ENCODE measurements around the gene OSBPL6. TPM values are rescaled to one million over a fixed set of nuclear protein-coding genes. Genes with fewer than 3 reads are reported as not detected.

OSBPL6 gene
- total and polyA plus RNA-seq, 2 of the 13 experiments (the other 11 are each of a cell fraction or from before 2014, with no cell fraction given): 0.03 to 0.11 TPM

DNA sequence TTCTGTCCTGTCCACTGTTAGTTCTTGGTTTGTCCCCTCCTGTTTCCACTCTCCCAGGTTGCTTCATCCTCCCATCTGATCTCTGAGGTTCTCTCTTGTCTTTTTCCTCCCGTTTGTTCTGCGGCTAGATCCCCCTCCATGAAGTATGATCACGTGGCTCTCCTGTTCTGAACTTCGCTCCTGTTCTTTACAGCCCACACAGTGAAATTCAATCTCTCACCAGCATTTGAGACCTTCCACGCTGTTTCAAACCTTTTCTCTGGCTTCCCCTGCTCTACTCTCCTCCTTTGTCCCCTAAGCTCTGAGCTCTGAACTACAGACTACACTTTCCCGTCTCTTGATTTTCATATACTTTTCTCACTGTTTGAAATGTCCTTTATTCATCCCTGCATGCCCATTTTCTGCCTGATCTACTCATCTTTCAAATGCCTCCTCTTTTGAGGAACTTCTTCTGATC lies 83.5 kb downstream of the OSBPL6 start (continued):
- TF ChIP-seq, protein P1, sequence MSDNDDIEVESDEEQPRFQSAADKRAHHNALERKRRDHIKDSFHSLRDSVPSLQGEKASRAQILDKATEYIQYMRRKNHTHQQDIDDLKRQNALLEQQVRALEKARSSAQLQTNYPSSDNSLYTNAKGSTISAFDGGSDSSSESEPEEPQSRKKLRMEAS (IDR thresholded peaks at IDR 0.05): peak; percentile 70
- peak; percentile 68 for TF ChIP-seq MIXL1 (CRISPR knock-in tag; IDR thresholded peaks at IDR 0.05)
- TF ChIP-seq ZMYM4 (CRISPR knock-in tag; IDR thresholded peaks at IDR 0.05): peak; percentile 89
- TF ChIP-seq ASH2L (IDR thresholded peaks at IDR 0.05; ENCODE audit: insufficient read length, low read depth, low read length): peak; percentile 46
- no peak for TF ChIP-seq ETV5 (CRISPR knock-in tag; IDR thresholded peaks at IDR 0.05; ENCODE audit: borderline replicate concordance)
- TF ChIP-seq, protein P2, sequence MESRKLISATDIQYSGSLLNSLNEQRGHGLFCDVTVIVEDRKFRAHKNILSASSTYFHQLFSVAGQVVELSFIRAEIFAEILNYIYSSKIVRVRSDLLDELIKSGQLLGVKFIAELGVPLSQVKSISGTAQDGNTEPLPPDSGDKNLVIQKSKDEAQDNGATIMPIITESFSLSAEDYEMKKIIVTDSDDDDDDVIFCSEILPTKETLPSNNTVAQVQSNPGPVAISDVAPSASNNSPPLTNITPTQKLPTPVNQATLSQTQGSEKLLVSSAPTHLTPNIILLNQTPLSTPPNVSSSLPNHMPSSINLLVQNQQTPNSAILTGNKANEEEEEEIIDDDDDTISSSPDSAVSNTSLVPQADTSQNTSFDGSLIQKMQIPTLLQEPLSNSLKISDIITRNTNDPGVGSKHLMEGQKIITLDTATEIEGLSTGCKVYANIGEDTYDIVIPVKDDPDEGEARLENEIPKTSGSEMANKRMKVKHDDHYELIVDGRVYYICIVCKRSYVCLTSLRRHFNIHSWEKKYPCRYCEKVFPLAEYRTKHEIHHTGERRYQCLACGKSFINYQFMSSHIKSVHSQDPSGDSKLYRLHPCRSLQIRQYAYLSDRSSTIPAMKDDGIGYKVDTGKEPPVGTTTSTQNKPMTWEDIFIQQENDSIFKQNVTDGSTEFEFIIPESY (CRISPR knock-in tag; IDR thresholded peaks at IDR 0.05): no peak
- 0 out of 2 replicates have a peak, but pooled peaks have one; percentile 34 for TF ChIP-seq ZFP37 (CRISPR knock-in tag; IDR thresholded peaks at IDR 0.05; ENCODE audit: borderline replicate concordance)
- TF ChIP-seq TEAD2 (CRISPR knock-in tag; IDR thresholded peaks at IDR 0.05): no peak
- TF ChIP-seq KDM6A (CRISPR knock-in tag; IDR thresholded peaks at IDR 0.05; ENCODE audit: low read depth): peak; percentile 44
- TF ChIP-seq KAT8 (CRISPR knock-in tag; IDR thresholded peaks at IDR 0.05): peak; percentile 38; the same call in 1 of the 2 replicates
- 0 out of 2 replicates have a peak, but pooled peaks have one; percentile 16 for TF ChIP-seq ZBTB7B (CRISPR knock-in tag; IDR thresholded peaks at IDR 0.05)
- TF ChIP-seq, protein P3, sequence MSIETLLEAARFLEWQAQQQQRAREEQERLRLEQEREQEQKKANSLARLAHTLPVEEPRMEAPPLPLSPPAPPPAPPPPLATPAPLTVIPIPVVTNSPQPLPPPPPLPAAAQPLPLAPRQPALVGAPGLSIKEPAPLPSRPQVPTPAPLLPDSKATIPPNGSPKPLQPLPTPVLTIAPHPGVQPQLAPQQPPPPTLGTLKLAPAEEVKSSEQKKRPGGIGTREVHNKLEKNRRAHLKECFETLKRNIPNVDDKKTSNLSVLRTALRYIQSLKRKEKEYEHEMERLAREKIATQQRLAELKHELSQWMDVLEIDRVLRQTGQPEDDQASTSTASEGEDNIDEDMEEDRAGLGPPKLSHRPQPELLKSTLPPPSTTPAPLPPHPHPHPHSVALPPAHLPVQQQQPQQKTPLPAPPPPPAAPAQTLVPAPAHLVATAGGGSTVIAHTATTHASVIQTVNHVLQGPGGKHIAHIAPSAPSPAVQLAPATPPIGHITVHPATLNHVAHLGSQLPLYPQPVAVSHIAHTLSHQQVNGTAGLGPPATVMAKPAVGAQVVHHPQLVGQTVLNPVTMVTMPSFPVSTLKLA (IDR thresholded peaks at IDR 0.05): peak; percentile 29; the same call in 1 of the 2 replicates
- 0 out of 2 replicates have a peak, but pooled peaks have one; percentile 34 for TF ChIP-seq SMAD3 (CRISPR knock-in tag; IDR thresholded peaks at IDR 0.05)
- peak; percentile 86 for TF ChIP-seq CEBPB (IDR thresholded peaks at IDR 0.05; ENCODE audit: borderline replicate concordance, low read depth, low read length)
- peak; percentile 89 for TF ChIP-seq RAD51 (IDR thresholded peaks at IDR 0.05; ENCODE audit: borderline replicate concordance)
- TF ChIP-seq MEF2D (CRISPR knock-in tag; IDR thresholded peaks at IDR 0.05): no peak
- TF ChIP-seq HNF4G (IDR thresholded peaks at IDR 0.05; ENCODE audit: borderline replicate concordance, low read depth, low read length): peak; percentile 56; the same call in 1 of the 2 replicates
- TF ChIP-seq HNF4G (CRISPR knock-in tag; IDR thresholded peaks at IDR 0.05; ENCODE audit: borderline replicate concordance, low read depth): no peak; the same call in 1 of the 2 replicates
- no peak for TF ChIP-seq SOX13 (IDR thresholded peaks at IDR 0.05)
- TF ChIP-seq SOX13 (CRISPR knock-in tag; conservative IDR thresholded peaks at IDR 0.05 in 1 of 2, IDR thresholded peaks at IDR 0.05 in 1 of 2): peak in 1 of 2 experiments; percentile 69; a peak in 1 of 4 replicates
- TF ChIP-seq KLF15 (CRISPR knock-in tag; IDR thresholded peaks at IDR 0.05; ENCODE audit: borderline replicate concordance): no peak
- TF ChIP-seq SIX4 (CRISPR knock-in tag; IDR thresholded peaks at IDR 0.05): peak; percentile 67; the same call in 1 of the 2 replicates
- TF ChIP-seq ZNF207 (IDR thresholded peaks at IDR 0.05; ENCODE audit: borderline replicate concordance): no peak
- TF ChIP-seq FOXA3 (CRISPR knock-in tag; IDR thresholded peaks at IDR 0.05): peak; percentile 57
- TF ChIP-seq FOSL2 (CRISPR knock-in tag; IDR thresholded peaks at IDR 0.05): no peak
- no peak for TF ChIP-seq AGO1 (IDR thresholded peaks at IDR 0.05; ENCODE audit: low read depth, low read length, poor library complexity, severe bottlenecking)
- TF ChIP-seq, protein P4, sequence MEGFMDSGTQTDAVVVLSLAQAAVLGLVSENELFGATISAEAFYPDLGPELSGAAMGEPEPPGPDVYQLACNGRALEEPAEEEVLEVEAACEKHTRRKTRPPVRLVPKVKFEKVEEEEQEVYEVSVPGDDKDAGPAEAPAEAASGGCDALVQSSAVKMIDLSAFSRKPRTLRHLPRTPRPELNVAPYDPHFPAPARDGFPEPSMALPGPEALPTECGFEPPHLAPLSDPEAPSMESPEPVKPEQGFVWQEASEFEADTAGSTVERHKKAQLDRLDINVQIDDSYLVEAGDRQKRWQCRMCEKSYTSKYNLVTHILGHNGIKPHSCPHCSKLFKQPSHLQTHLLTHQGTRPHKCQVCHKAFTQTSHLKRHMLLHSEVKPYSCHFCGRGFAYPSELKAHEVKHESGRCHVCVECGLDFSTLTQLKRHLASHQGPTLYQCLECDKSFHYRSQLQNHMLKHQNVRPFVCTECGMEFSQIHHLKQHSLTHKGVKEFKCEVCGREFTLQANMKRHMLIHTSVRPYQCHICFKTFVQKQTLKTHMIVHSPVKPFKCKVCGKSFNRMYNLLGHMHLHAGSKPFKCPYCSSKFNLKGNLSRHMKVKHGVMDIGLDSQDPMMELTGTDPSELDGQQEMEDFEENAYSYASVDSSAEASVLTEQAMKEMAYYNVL (CRISPR knock-in tag; IDR thresholded peaks at IDR 0.05; ENCODE audit: borderline replicate concordance): peak; percentile 88; the same call in 1 of the 2 replicates
